Esophagus squamous epithelium (tissue), 5 donors: ENCODE results near the gene CACUL1. TPM values are rescaled to one million over a fixed set of nuclear protein-coding genes. Genes with fewer than 3 reads are reported as not detected.

Source experiments
- DNase-seq: peaks from one replicate; lab custom pipeline; 2025; lab: John Stamatoyannopoulos, UW
- H3K27ac ChIP-seq, 4 donors: fragments of 200-600 bp; sonication (generic); one replicate each; pipeline ENCODE4 v1.5.1; 2016 to 2019; ENCODE audit warnings: mild to moderate bottlenecking in 1 of 4
- H3K27me3 ChIP-seq, 4 donors: fragments of 200-600 bp; sonication (generic); 1 replicate in 3 of 4; 2 replicates in 1 of 4; pipeline versions ENCODE4 v1.5.1 to v1.6.0; 2017 to 2021; ENCODE audit warnings: antibody characterized with exemption in 1 of 4
- H3K36me3 ChIP-seq, 3 donors: fragments of 200-600 bp; sonication (generic); one replicate each; pipeline ENCODE4 v1.5.1; 2016 to 2019
- H3K4me1 ChIP-seq, 3 donors: fragments of 200-600 bp; sonication (generic); one replicate each; pipeline ENCODE4 v1.5.1; 2017 to 2019
- H3K4me3 ChIP-seq, 4 donors: fragments of 200-600 bp; sonication (generic); 1 replicate in 3 of 4; 2 replicates in 1 of 4; pipeline ENCODE4 v1.5.1; 2016 to 2019; ENCODE audit warnings: mild to moderate bottlenecking in 2 of 4, moderate library complexity in 1 of 4
- H3K9me3 ChIP-seq, 3 donors: fragments of 200-600 bp; sonication (generic); one replicate each; pipeline ENCODE4 v1.5.1; 2016 to 2019
- POLR2A ChIP-seq, 4 donors: fragments of 450-650 bp; IDR thresholded peaks; one replicate each; pipeline ENCODE4 v1.6.1; 2017; ENCODE audit warnings: antibody characterized with exemption in 4 of 4, mild to moderate bottlenecking in 4 of 4, moderate library complexity in 3 of 4
- WGBS, 2 donors: methylation state at CpG; one replicate each; pipeline ENCODE4 v1.1.5; 2018; 5-methylcytosine and 5-hydroxymethylcytosine counted together
- intact Hi-C: fragments of 100-400 bp; cut with DNase I; formaldehyde crosslinking; loops from one replicate; pipeline ENCODE4 v1.15.0; 2022
- total RNA-seq, 4 donors: library from RNA; depleted of rRNA; stranded (reverse); fragments of >200 nt; gene quantifications; one replicate each; pipeline ENCODE4 v1.1.0, GENCODE V29; 2016
- TF ChIP-seq, protein P1 (sequence below), 6 experiments: fragments of 450-650 bp in 4 of 6; fragments of 200-600 bp in 2 of 6; sonication (generic) in 2 of 6; IDR thresholded peaks; one replicate each; pipeline ENCODE4 v1.5.1; 2016 to 2019; ENCODE audit warnings: antibody characterized with exemption in 6 of 6, mild to moderate bottlenecking in 4 of 6, moderate library complexity in 4 of 6
- donor health status: DM: yes; HTN: yes; CAD: no.

Gene CACUL1
- total RNA-seq, 4 donors from 2014 or later = 23.7 to 36.6 (median 31.4) TPM

DNA sequence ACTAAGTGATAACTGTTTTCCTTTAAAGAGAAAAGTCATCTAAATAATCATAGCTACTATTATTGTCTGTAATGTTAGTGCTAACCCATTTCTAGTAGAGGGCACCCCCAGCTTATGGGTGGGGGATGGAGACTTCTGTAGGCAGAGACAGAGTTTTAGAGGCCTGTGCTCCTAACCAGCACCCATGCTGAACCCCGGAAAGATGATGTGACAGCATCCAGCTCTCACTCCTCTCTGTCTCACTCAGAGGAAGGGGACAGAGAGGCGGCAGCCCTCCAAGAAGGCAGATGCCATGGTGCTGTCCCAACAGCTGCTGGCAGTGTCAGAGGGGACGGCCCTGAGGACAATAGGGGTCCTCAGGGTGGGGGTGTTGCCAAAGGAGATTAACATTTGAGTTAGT is 84.9 kb downstream of the CACUL1 start:
- H3K27ac ChIP-seq = peak overlapping the region in 3 of 4 donors; percentile 39 to 64 (median 53)
- TF ChIP-seq, protein P1, sequence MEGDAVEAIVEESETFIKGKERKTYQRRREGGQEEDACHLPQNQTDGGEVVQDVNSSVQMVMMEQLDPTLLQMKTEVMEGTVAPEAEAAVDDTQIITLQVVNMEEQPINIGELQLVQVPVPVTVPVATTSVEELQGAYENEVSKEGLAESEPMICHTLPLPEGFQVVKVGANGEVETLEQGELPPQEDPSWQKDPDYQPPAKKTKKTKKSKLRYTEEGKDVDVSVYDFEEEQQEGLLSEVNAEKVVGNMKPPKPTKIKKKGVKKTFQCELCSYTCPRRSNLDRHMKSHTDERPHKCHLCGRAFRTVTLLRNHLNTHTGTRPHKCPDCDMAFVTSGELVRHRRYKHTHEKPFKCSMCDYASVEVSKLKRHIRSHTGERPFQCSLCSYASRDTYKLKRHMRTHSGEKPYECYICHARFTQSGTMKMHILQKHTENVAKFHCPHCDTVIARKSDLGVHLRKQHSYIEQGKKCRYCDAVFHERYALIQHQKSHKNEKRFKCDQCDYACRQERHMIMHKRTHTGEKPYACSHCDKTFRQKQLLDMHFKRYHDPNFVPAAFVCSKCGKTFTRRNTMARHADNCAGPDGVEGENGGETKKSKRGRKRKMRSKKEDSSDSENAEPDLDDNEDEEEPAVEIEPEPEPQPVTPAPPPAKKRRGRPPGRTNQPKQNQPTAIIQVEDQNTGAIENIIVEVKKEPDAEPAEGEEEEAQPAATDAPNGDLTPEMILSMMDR (IDR thresholded peaks at IDR 0.05) = no peak
- no peak for TF ChIP-seq POLR2A (IDR thresholded peaks at IDR 0.05)
- H3K27me3 ChIP-seq = peaks cover 0 to 2% (median 0%) of the 10 kb centered on the region in 4 donors
- H3K4me1 ChIP-seq = peaks cover 0 to 26% (median 3%) of the 10 kb centered on the region in 3 donors
- H3K4me3 ChIP-seq = no peak overlapping the region
- intact Hi-C loops = no loop called here
- peaks cover 0 to 19% (median 0%) of the 10 kb centered on the region in 3 donors for H3K36me3 ChIP-seq
- no peak for DNase-seq
- no peaks in the 10 kb centered on the region for H3K9me3 ChIP-seq
- 45 to 54% methylated on average over 2 to 3 of the region's 3 CpGs for WGBS, 2 donors

DNA sequence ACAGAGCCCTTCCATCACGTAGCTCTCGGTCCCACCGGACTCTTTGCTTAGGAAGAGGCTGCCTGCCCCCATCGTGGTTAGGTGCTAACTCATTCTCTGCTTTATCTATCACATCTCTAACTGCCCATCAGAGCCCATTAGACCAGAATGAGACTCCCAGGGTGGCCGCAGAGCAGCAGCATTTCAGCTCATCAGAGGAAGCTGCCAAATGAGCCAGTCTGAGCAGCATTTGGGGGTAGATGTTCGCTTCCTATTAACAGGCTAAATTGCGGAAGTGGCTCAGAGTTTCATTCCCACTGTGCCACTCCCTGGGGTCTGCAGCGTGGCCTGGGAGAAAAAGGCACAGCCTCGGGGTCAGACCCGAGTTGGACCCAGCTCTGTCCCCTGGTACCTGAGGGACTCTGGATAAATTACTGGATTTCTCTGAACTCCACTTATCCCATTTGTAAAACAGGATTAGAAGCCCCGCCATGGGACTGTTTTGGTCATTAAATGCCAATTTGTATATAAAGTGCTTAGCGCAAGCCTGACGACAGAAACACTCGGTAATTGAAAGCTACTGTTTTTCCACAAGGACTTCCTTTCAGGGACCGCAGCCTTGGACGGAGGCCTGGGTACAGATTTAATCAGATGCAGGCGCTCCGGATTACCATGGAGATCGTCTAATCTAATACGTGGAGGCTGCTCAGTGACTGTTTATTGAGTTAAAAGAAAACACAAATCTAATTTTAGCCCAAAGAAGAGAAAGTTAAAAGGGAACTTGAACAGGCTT is 85.6 kb downstream of the CACUL1 start:
- no peaks in the 10 kb centered on the region for H3K9me3 ChIP-seq
- peaks cover 0 to 8% (median 0%) of the 10 kb centered on the region in 4 donors for H3K27me3 ChIP-seq
- H3K27ac ChIP-seq = peak overlapping the region in 3 of 4 donors; percentile 53 to 64 (median 58)
- 31 to 43% methylated on average over 18 to 20 of the region's 20 CpGs for WGBS, 2 donors
- TF ChIP-seq POLR2A (IDR thresholded peaks at IDR 0.05) = no peak
- TF ChIP-seq, protein P1 (IDR thresholded peaks at IDR 0.05) = no peak
- H3K4me1 ChIP-seq = peaks cover 0 to 26% (median 3%) of the 10 kb centered on the region in 3 donors
- DNase-seq = no peak
- intact Hi-C loops = no loop called here
- no peak overlapping the region for H3K4me3 ChIP-seq
- H3K36me3 ChIP-seq = peaks cover 0 to 12% (median 0%) of the 10 kb centered on the region in 3 donors

DNA sequence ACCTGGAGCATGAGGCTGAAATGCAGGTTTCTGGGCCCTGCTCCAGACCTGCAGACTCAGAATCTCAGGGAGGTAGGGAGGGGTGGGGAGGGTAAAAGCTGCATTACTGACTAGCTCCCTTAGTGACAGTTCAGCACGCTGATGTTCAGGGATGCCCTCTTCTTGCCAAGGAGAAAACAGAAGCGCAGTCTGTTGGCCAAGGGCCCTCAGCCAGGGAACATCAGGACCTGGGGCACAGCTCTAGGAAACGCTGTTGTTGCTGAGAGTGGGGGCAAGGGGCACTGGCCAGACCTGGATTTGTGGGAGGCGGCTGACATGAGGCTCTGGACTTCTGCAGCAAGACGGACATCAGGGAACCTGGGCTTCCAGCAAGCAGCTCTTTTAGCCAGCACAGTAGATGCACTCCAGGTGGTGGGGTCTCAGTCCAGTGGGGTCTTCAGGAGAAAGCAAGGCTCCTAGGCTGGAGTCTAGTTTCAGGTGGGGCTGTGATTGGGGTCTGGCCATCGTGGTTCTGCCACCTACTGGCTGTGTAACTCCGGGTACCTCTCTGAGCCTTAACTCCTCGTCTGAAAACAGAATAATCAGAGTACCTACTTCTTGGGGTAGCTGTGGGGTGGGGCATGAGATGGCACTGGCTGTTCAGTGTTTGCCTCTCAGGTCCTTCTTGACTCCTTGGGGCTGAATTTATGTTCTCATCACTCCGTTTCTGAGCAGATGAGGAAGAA is 86.4 kb downstream of the CACUL1 start:
- Histone ChIP-seq H3K4me3 (no peak overlapping the region), H3K9me3 (no peaks in the 10 kb centered on the region), H3K27ac (peak overlapping the region in 3 of 4 donors; percentile 53 to 64 (median 58)), H3K4me1 (peaks cover 0 to 26% (median 3%) of the 10 kb centered on the region in 3 donors), H3K27me3 (peaks cover 0 to 10% (median 0%) of the 10 kb centered on the region in 4 donors), H3K36me3 (peaks cover 0 to 4% (median 0%) of the 10 kb centered on the region in 3 donors)
- DNase-seq = no peak
- WGBS, 2 donors = 41 to 70% methylated on average over 3 of the region's 9 CpGs
- intact Hi-C loops = no loop called here
- TF ChIP-seq, protein P1 (IDR thresholded peaks at IDR 0.05) = no peak
- no peak for TF ChIP-seq POLR2A (IDR thresholded peaks at IDR 0.05)

DNA sequence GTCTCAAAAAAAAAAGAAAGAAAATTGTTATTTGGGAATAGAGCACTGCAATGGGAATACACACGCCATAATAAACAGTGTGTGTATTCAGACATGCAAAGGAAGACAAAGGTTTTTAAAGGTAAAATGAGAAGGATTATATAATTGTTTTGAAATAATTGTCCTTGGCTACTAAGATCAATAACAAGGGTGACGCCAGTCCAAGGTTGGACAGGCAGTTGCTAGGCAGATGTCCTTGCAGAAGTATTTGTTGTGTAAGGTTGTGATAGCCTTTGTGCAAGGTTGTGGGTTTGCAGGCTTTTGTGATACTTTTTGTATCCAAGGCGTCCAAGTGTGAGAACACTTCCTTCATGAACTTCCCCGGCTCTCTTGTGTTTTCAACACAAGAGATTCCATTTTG is 87.0 kb downstream of the CACUL1 start:
- intact Hi-C loops = no loop called here
- Histone ChIP-seq H3K36me3 (no peaks in the 10 kb centered on the region), H3K27me3 (peaks cover 0 to 10% (median 0%) of the 10 kb centered on the region in 4 donors), H3K4me3 (no peak overlapping the region), H3K9me3 (no peaks in the 10 kb centered on the region), H3K4me1 (peaks cover 0 to 26% (median 3%) of the 10 kb centered on the region in 3 donors), H3K27ac (no peak overlapping the region)
- no peak for TF ChIP-seq POLR2A (IDR thresholded peaks at IDR 0.05)
- TF ChIP-seq, protein P1 (IDR thresholded peaks at IDR 0.05) = no peak
- WGBS, 2 donors = 88 to 94% methylated on average over 4 of the region's 4 CpGs
- DNase-seq = no peak
